ENCODE measurements around the gene MRFAP1.

GRCh38 chr4:6684656-6685055 is 44.2 kb downstream of the MRFAP1 start:
- TF ChIP-seq CTCF (IDR thresholded peaks at IDR 0.05) (no peak), EZH2 (IDR thresholded peaks at IDR 0.05) (no peak), EZH2phosphoT487 (IDR thresholded peaks at IDR 0.05) (no peak)

Measured in neural progenitor cell (in vitro differentiated cells).